Pancreas (tissue), 10 donors: ENCODE data around the gene LINGO4. TPM values are rescaled to one million over a fixed set of nuclear protein-coding genes. Genes with fewer than 3 reads are reported as not detected.

Experiments
- ATAC-seq, 4 donors: fragments of 200-7000 bp; cut with Tn5 transposase; one replicate each; pipeline versions ENCODE4 v1.8.0 to v1.9.1; 2020; ENCODE audit warnings: mild to moderate bottlenecking in 4 of 4, moderate library complexity in 4 of 4
- DNase-seq, 6 donors: peaks; one replicate each; pipeline ENCODE4 v3.0.0-alpha.2; 2020
- FAIRE-seq: peaks from 2 replicates; lab custom pipeline; 2012; peaks lifted over from hg19 to GRCh38; lab: Jason Lieb, UNC
- H3K27ac ChIP-seq, 4 donors: fragments of 200-600 bp; sonication (generic); 1 replicate in 3 of 4; 2 replicates in 1 of 4; pipeline versions ENCODE4 v1.5.0 to v1.8.0; 2020
- H3K27me3 ChIP-seq, 4 donors: fragments of 200-600 bp; one replicate each; pipeline ENCODE4 v1.8.0; 2021
- H3K36me3 ChIP-seq, 3 donors: fragments of 200-600 bp; sonication (generic) in 1 of 3; one replicate each; pipeline versions ENCODE4 v1.5.0 to v1.8.0; 2020 to 2021
- H3K4me1 ChIP-seq, 3 donors: fragments of 200-600 bp; one replicate each; pipeline ENCODE4 v1.8.0; 2021
- H3K4me3 ChIP-seq, 4 donors: fragments of 200-600 bp; sonication (generic) in 2 of 4; one replicate each; pipeline versions ENCODE4 v1.5.0 to v1.8.0; 2020 to 2021
- H3K9me3 ChIP-seq, 4 donors: fragments of 200-600 bp; one replicate each; pipeline ENCODE4 v1.8.0; 2021
- CTCF ChIP-seq, 4 donors: fragments of 200-600 bp; sonication (generic) in 3 of 4; IDR thresholded peaks; one replicate each; pipeline versions ENCODE4 v1.5.0 to v1.8.0; 2021; ENCODE audit warnings: antibody characterized with exemption in 4 of 4
- WGBS, 2 donors: extraction: QIAGEN DNeasy Blood & Tissue Kit; methylation state at CpG; one replicate each; pipeline ENCODE4 v1.1.7; 2013; 5-methylcytosine and 5-hydroxymethylcytosine counted together
- intact Hi-C, 3 donors: fragments of 100-400 bp; cut with DNase I; formaldehyde crosslinking; loops; one replicate each; pipeline versions ENCODE4 v1.11.1 to v1.14.2; 2022
- polyA plus RNA-seq, 2 donors: library from polyadenylated mRNA; stranded (reverse); fragments of 200-250 nt; gene quantifications; one replicate each; pipeline ENCODE4 v1.2.3, GENCODE V29; 2013
- total RNA-seq, 6 donors: library from RNA; stranded (reverse); fragmentation: NEBNext Ultra II Directional in 4 of 6; extraction: Animal tissue kit (Norgen Biotek cat#: 25700) in 4 of 6; gene quantifications; one replicate each; pipeline versions ENCODE4 v1.2.1 to v1.2.4, GENCODE V29; 2021 to 2023
- donor health status: healthy with polysubstance abuse.
- donor health status: DM: no; HTN: no; CAD: no; lungs with moderate emphysema.
- donor health status: DM: no; HTN: no; CAD: no.
- donor health status: control.
- donor health status: control.
- donor health status: Bipolar disorder and iron deficiency.
- donor health status: DM: yes; HTN: yes; CAD: no.
- donor health status: DM: no; HTN: no; CAD: no.
- donor health status: DM: no; HTN: no; CAD: no.
- donor health status: DM: yes; HTN: yes; CAD: no.

LINGO4 gene
- total and polyA plus RNA-seq, 8 donors = 0.15 to 0.89 (median 0.29) TPM

- 73 to 80% methylated on average over 5 of the region's 5 CpGs for WGBS, 2 donors
- Histone ChIP-seq H3K4me1 (peaks cover 0 to 18% (median 11%) of the 10 kb centered on the region in 3 donors), H3K27ac (no peak overlapping the region), H3K4me3 (no peak overlapping the region), H3K27me3 (no peaks in the 10 kb centered on the region), H3K9me3 (no peaks in the 10 kb centered on the region), H3K36me3 (peaks cover 0 to 23% (median 3%) of the 10 kb centered on the region in 3 donors)
- intact Hi-C loops = no loop called here
- TF ChIP-seq CTCF (IDR thresholded peaks at IDR 0.05) = no peak
- ATAC-seq (no peak), DNase-seq (peak in 2 of 6 donors; percentile 19 to 36), FAIRE-seq (no peak)
Observed at GRCh38 chr1:151807131-151807530, 1.9 kb upstream of the LINGO4 start.

GRCh38 chr1:151806170-151806569, 951 bp upstream of the LINGO4 start:
- no peak for TF ChIP-seq CTCF (IDR thresholded peaks at IDR 0.05)
- DNase-seq = peak in 2 of 6 donors; percentile 13 to 70
- no peak for ATAC-seq
- WGBS, 2 donors = 81 to 84% methylated on average over 7 of the region's 7 CpGs
- no peak overlapping the region for H3K4me3 ChIP-seq
- H3K27me3 ChIP-seq = no peaks in the 10 kb centered on the region
- H3K9me3 ChIP-seq = no peaks in the 10 kb centered on the region
- peaks cover 0 to 14% (median 3%) of the 10 kb centered on the region in 3 donors for H3K36me3 ChIP-seq
- intact Hi-C loops = no loop called here
- H3K4me1 ChIP-seq = peaks cover 0 to 18% (median 11%) of the 10 kb centered on the region in 3 donors
- no peak overlapping the region for H3K27ac ChIP-seq
- FAIRE-seq = no peak

- DNase-seq (peak in 1 of 6 donors; percentile 6), ATAC-seq (no peak), FAIRE-seq (no peak)
- Histone ChIP-seq H3K4me3 (no peak overlapping the region), H3K36me3 (peaks cover 0 to 10% (median 3%) of the 10 kb centered on the region in 3 donors), H3K9me3 (no peaks in the 10 kb centered on the region), H3K4me1 (no peaks in the 10 kb centered on the region), H3K27me3 (no peaks in the 10 kb centered on the region), H3K27ac (no peak overlapping the region)
- WGBS, 2 donors = 92 to 95% methylated on average over 3 of the region's 3 CpGs
- no peak for TF ChIP-seq CTCF (IDR thresholded peaks at IDR 0.05)
- intact Hi-C loops = no loop called here
Observed at GRCh38 chr1:151803915-151804314, 1.3 kb downstream of the LINGO4 start.

GRCh38 chr1:151803164-151803563, 2.1 kb downstream of the LINGO4 start:
- intact Hi-C loops = no loop called here
- Histone ChIP-seq H3K4me3 (no peak overlapping the region), H3K4me1 (no peaks in the 10 kb centered on the region), H3K27me3 (no peaks in the 10 kb centered on the region), H3K36me3 (peaks cover 0 to 4% (median 2%) of the 10 kb centered on the region in 3 donors), H3K27ac (no peak overlapping the region), H3K9me3 (no peaks in the 10 kb centered on the region)
- DNase-seq = peak in 1 of 6 donors; percentile 25
- no peak for FAIRE-seq
- TF ChIP-seq CTCF (IDR thresholded peaks at IDR 0.05) = no peak
- no peak for ATAC-seq

- TF ChIP-seq CTCF (IDR thresholded peaks at IDR 0.05) = no peak
- Histone ChIP-seq H3K9me3 (no peaks in the 10 kb centered on the region), H3K27ac (no peak overlapping the region), H3K4me3 (no peak overlapping the region), H3K4me1 (no peaks in the 10 kb centered on the region), H3K27me3 (no peaks in the 10 kb centered on the region), H3K36me3 (no peaks in the 10 kb centered on the region)
- ATAC-seq (no peak), FAIRE-seq (no peak), DNase-seq (peak in 1 of 6 donors; percentile 69)
- intact Hi-C loops = no loop called here
- WGBS, 2 donors = 94% methylated on average over 5 of the region's 5 CpGs
Observed at GRCh38 chr1:151802372-151802771, 2.8 kb downstream of the LINGO4 start.
